HepG2 (cell line): Measurements from ENCODE around the gene ZDHHC8. TPM values are rescaled to one million over a fixed set of nuclear protein-coding genes. Genes with fewer than 3 reads are reported as not detected.
A peak's percentile ranks its signal among the peaks of the same experiment; 100 is the strongest.

ENCODE experiments used
- CEBPG ChIP-seq: IDR thresholded peaks from 2 replicates; pipeline ENCODE4 v1.6.1; 2016
- FOXO1 ChIP-seq: sonication (generic); formaldehyde crosslinking; IDR thresholded peaks from 2 replicates; pipeline ENCODE4 v1.4.0; 2020; ENCODE audit warnings: missing genetic modification reagents
- HMGA1 ChIP-seq: sonication (generic); formaldehyde crosslinking; conservative IDR thresholded peaks from 2 replicates; pipeline ENCODE4 v1.4.0; 2020; ENCODE audit warnings: missing genetic modification reagents
- POLR2A ChIP-seq, 2 experiments: IDR thresholded peaks; 2 replicates each; pipeline ENCODE4 v1.6.1; 2011; ENCODE audit warnings: low read depth in 2 of 2, low read length in 2 of 2, mild to moderate bottlenecking in 1 of 2, moderate library complexity in 1 of 2; ENCODE audit not compliant: insufficient read depth in 1 of 2
- SNAI1 ChIP-seq: sonication (generic); formaldehyde crosslinking; IDR thresholded peaks from 2 replicates; pipeline ENCODE4 v1.5.0; 2020; ENCODE audit warnings: mild to moderate bottlenecking, missing genetic modification reagents, borderline replicate concordance
- SPEN ChIP-seq: sonication (generic); formaldehyde crosslinking; IDR thresholded peaks from 2 replicates; pipeline ENCODE4 v1.5.1; 2020; ENCODE audit warnings: low read depth, mild to moderate bottlenecking, missing genetic modification reagents
- TMF1 ChIP-seq: sonication (generic); formaldehyde crosslinking; IDR thresholded peaks from 2 replicates; pipeline ENCODE4 v1.8.1; 2022; ENCODE audit warnings: low read depth, missing genetic modification reagents
- ZBTB40 ChIP-seq, 2 experiments: fragments of 450-650 bp in 1 of 2; sonication (generic) in 1 of 2; formaldehyde crosslinking in 1 of 2; IDR thresholded peaks; 2 replicates each; pipeline versions ENCODE4 v1.6.1 to v1.8.0; 2016 to 2022; ENCODE audit warnings: antibody characterized with exemption in 1 of 2, mild to moderate bottlenecking in 1 of 2, missing genetic modification reagents in 1 of 2
- ZFP36 ChIP-seq: fragments of 150-350 bp; IDR thresholded peaks from 2 replicates; pipeline ENCODE4 v1.6.1; 2018; ENCODE audit warnings: borderline replicate concordance, low read length, low read depth; ENCODE audit not compliant: partially characterized antibody
- ZFYVE20 ChIP-seq: sonication (generic); formaldehyde crosslinking; IDR thresholded peaks from 2 replicates; pipeline ENCODE4 v1.8.0; 2023; ENCODE audit warnings: low read depth, mild to moderate bottlenecking, moderate library complexity, missing genetic modification reagents, borderline replicate concordance
- ZNF260 ChIP-seq: sonication (generic); formaldehyde crosslinking; IDR thresholded peaks from 2 replicates; pipeline ENCODE4 v1.4.0; 2020; ENCODE audit warnings: missing genetic modification reagents, low read depth, mild to moderate bottlenecking, borderline replicate concordance
- ZNF512 ChIP-seq: sonication (generic); formaldehyde crosslinking; IDR thresholded peaks from 2 replicates; pipeline ENCODE4 v1.4.0; 2020; ENCODE audit warnings: mild to moderate bottlenecking, missing genetic modification reagents
- ZNF7 ChIP-seq: IDR thresholded peaks from 2 replicates; pipeline ENCODE4 v1.6.1; 2016; ENCODE audit warnings: missing biosample characterization, missing genetic modification reagents
- polyA plus RNA-seq, 8 experiments: library from polyadenylated mRNA; depleted of rRNA in 3 of 8; stranded (reverse) in 7 of 8; unstranded in 1 of 8; fragments of >200 nt; fragmentation: Illumina TruSeq in 4 of 8; extraction: Trizol in 4 of 8; gene quantifications; 2 replicates each; pipeline versions ENCODE4 v1.2.1 to v1.2.3, GENCODE V29; 2011 to 2016; ENCODE audit warnings: low read depth in 4 of 8, missing spikeins in 1 of 8, mixed read lengths in 1 of 8; ENCODE audit not compliant: insufficient read depth in 1 of 8
- total RNA-seq, 5 experiments: library from RNA; depleted of rRNA; stranded (reverse); fragments of >200 nt; fragmentation: Illumina TruSeq; extraction: Trizol; gene quantifications; 2 replicates each; pipeline ENCODE4 v1.2.3, GENCODE V29; 2016; ENCODE audit warnings: low read depth in 1 of 5
- TF ChIP-seq, protein P1 (sequence below): sonication (generic); formaldehyde crosslinking; IDR thresholded peaks from 2 replicates; pipeline ENCODE4 v1.5.0; 2020; ENCODE audit warnings: mild to moderate bottlenecking, missing genetic modification reagents, borderline replicate concordance
- TF ChIP-seq, protein P2 (sequence below): sonication (generic); formaldehyde crosslinking; IDR thresholded peaks from 2 replicates; pipeline ENCODE4 v1.5.0; 2020; ENCODE audit warnings: missing genetic modification reagents

The ZDHHC8 gene
- total and polyA plus RNA-seq, 2 of the 13 experiments (the other 11 are each of a cell fraction or from before 2014, with no cell fraction given): 7.5 to 21.3 TPM

DNA sequence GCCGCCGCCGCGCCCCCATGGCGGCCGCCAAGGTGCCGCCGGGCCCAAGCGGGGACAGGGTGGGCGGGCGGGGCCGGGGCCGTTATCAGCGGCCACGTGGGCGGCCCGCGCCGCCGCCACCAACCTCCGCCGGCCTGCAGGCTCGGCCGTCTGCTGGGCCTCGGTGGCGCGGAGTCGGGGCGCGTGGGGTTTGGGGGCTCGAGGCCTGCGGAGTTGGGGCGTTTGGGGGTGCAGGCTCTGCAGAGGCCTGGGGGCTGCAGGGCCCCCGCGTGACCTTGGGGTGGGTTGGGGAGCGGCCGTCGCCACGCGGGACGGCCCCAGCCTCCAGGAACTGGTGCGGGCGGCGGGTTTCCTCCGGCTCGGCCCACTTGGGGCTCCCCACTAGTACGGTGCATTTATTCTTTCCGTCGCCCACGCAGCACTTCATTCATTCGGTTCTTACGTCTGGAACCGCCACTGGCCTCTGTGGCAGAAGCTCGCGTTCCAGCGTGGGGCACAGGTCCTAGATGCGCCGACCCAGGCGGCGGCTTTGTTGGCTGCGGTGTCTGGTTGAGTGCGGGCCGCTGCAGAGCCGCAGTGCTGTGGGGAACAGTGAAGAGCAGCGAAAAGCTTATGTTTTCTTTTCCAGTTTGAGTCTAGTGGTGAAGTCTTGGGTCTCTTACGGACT, 13.8 kb upstream of the ZDHHC8 start (continued):
- no peak for TF ChIP-seq ZBTB40 (IDR thresholded peaks at IDR 0.05)
- no peak for TF ChIP-seq ZBTB40 (CRISPR knock-in tag; IDR thresholded peaks at IDR 0.05)
- no peak for TF ChIP-seq CEBPG (CRISPR knock-in tag)
- TF ChIP-seq POLR2A (IDR thresholded peaks at IDR 0.05; ENCODE audit: insufficient read depth in 1 of 2, low read depth in 2 of 2, low read length in 2 of 2): peak; percentile 29 to 58
- no peak for TF ChIP-seq ZNF7 (CRISPR knock-in tag)
- no peak for TF ChIP-seq ZFP36
- TF ChIP-seq SNAI1 (CRISPR knock-in tag): no peak
- no peak for TF ChIP-seq ZNF260 (CRISPR knock-in tag)
- TF ChIP-seq FOXO1 (CRISPR knock-in tag): 0 out of 2 replicates have a peak, but pooled peaks have one; percentile 13
- no peak for TF ChIP-seq HMGA1
- no peak for TF ChIP-seq SPEN (CRISPR knock-in tag)
- TF ChIP-seq ZNF512 (CRISPR knock-in tag): no peak
- TF ChIP-seq TMF1 (CRISPR knock-in tag): 0 out of 2 replicates have a peak, but pooled peaks have one; percentile 21
- TF ChIP-seq, protein P1, sequence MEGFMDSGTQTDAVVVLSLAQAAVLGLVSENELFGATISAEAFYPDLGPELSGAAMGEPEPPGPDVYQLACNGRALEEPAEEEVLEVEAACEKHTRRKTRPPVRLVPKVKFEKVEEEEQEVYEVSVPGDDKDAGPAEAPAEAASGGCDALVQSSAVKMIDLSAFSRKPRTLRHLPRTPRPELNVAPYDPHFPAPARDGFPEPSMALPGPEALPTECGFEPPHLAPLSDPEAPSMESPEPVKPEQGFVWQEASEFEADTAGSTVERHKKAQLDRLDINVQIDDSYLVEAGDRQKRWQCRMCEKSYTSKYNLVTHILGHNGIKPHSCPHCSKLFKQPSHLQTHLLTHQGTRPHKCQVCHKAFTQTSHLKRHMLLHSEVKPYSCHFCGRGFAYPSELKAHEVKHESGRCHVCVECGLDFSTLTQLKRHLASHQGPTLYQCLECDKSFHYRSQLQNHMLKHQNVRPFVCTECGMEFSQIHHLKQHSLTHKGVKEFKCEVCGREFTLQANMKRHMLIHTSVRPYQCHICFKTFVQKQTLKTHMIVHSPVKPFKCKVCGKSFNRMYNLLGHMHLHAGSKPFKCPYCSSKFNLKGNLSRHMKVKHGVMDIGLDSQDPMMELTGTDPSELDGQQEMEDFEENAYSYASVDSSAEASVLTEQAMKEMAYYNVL: no peak
- TF ChIP-seq ZFYVE20 (CRISPR knock-in tag): no peak
- TF ChIP-seq, protein P2, sequence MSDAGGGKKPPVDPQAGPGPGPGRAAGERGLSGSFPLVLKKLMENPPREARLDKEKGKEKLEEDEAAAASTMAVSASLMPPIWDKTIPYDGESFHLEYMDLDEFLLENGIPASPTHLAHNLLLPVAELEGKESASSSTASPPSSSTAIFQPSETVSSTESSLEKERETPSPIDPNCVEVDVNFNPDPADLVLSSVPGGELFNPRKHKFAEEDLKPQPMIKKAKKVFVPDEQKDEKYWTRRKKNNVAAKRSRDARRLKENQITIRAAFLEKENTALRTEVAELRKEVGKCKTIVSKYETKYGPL (CRISPR knock-in tag): no peak
